Activated T-helper 9 cell treated with anti-CD3 and anti-CD28 coated beads, Interleukin-2, amount 50 U/mL, for 16 hours (primary cell): ENCODE results near the gene GNAQ.

ENCODE experiments used
- DNase-seq: peaks from one replicate; pipeline ENCODE4 v3.0.0-alpha.2; 2020; ENCODE audit warnings: low read depth

GNAQ gene

GRCh38 chr9:77943057-77943456 is 88.6 kb downstream of the GNAQ start:
- no peak for DNase-seq

GRCh38 chr9:77939149-77939668 is 92.4 kb downstream of the GNAQ start:
- no peak for DNase-seq

- DNase-seq = no peak
These were observed 93.4 kb downstream of the GNAQ start for GRCh38 chr9:77938163-77938562.

GRCh38 chr9:77935974-77936373 is 95.6 kb downstream of the GNAQ start:
- DNase-seq = no peak

- DNase-seq = no peak
These were observed 96.4 kb downstream of the GNAQ start for GRCh38 chr9:77935211-77935610.

- no peak for DNase-seq
These were observed 97.6 kb downstream of the GNAQ start for GRCh38 chr9:77933976-77934375.

GRCh38 chr9:77933019-77933418 is 98.6 kb downstream of the GNAQ start:
- DNase-seq = no peak

GRCh38 chr9:77929942-77930341 is 101.7 kb downstream of the GNAQ start:
- DNase-seq = no peak

- DNase-seq = no peak
These were observed 104.3 kb downstream of the GNAQ start for GRCh38 chr9:77927265-77927664.

GRCh38 chr9:77926371-77926878 is 105.2 kb downstream of the GNAQ start:
- no peak for DNase-seq

GRCh38 chr9:77922591-77922990 is 109.0 kb downstream of the GNAQ start:
- DNase-seq = no peak

- no peak for DNase-seq
These were observed 113.8 kb downstream of the GNAQ start for GRCh38 chr9:77917800-77918199.

GRCh38 chr9:77916820-77917219 is 114.8 kb downstream of the GNAQ start:
- no peak for DNase-seq

- DNase-seq = no peak
These were observed 115.2 kb downstream of the GNAQ start for GRCh38 chr9:77916410-77916819.

GRCh38 chr9:77915744-77916143 is 115.9 kb downstream of the GNAQ start:
- no peak for DNase-seq

- no peak for DNase-seq
These were observed 118.5 kb downstream of the GNAQ start for GRCh38 chr9:77912895-77913693.

GRCh38 chr9:77911928-77912327 is 119.7 kb downstream of the GNAQ start:
- no peak for DNase-seq

- DNase-seq = no peak
These were observed 121.4 kb downstream of the GNAQ start for GRCh38 chr9:77910194-77910621.

- no peak for DNase-seq
These were observed 122.3 kb downstream of the GNAQ start for GRCh38 chr9:77909306-77909705.

GRCh38 chr9:77908293-77908692 is 123.3 kb downstream of the GNAQ start:
- DNase-seq = no peak

- DNase-seq = no peak
These were observed 124.0 kb downstream of the GNAQ start for GRCh38 chr9:77907585-77907984.

- no peak for DNase-seq
These were observed 124.6 kb downstream of the GNAQ start for GRCh38 chr9:77906991-77907390.

GRCh38 chr9:77903666-77904285 is 127.8 kb downstream of the GNAQ start:
- no peak for DNase-seq
